HepG2 (cell line): Measurements from ENCODE around the gene SOCS1. TPM values are rescaled to one million over a fixed set of nuclear protein-coding genes. Genes with fewer than 3 reads are reported as not detected.

Experiments
- CEBPZ ChIP-seq: IDR thresholded peaks from 2 replicates; pipeline ENCODE4 v1.6.1; 2012; ENCODE audit warnings: low read length, improper control_type of control experiment
- KIAA2018 ChIP-seq: sonication (generic); formaldehyde crosslinking; IDR thresholded peaks from 2 replicates; pipeline ENCODE4 v1.5.0; 2020; ENCODE audit warnings: mild to moderate bottlenecking, missing genetic modification reagents, borderline replicate concordance
- LBX2 ChIP-seq: sonication (generic); formaldehyde crosslinking; IDR thresholded peaks from 2 replicates; pipeline ENCODE4 v1.5.0; 2020; ENCODE audit warnings: missing genetic modification reagents, mild to moderate bottlenecking, borderline replicate concordance
- NFATC3 ChIP-seq: sonication (generic); formaldehyde crosslinking; IDR thresholded peaks from 2 replicates; pipeline ENCODE4 v1.5.1; 2020; ENCODE audit warnings: mild to moderate bottlenecking, missing genetic modification reagents
- NR2F6 ChIP-seq, 2 experiments: IDR thresholded peaks; 2 replicates each; pipeline ENCODE4 v1.6.1; 2016; ENCODE audit warnings: antibody characterized with exemption in 1 of 2, mild to moderate bottlenecking in 1 of 2
- SNAPC5 ChIP-seq: sonication (generic); formaldehyde crosslinking; IDR thresholded peaks from 2 replicates; pipeline ENCODE4 v1.8.1; 2023; ENCODE audit warnings: mild to moderate bottlenecking, missing genetic modification reagents, borderline replicate concordance
- ZBTB38 ChIP-seq: sonication (generic); formaldehyde crosslinking; IDR thresholded peaks from 2 replicates; pipeline ENCODE4 v1.5.1; 2020; ENCODE audit warnings: mild to moderate bottlenecking, missing genetic modification reagents
- ZNF224 ChIP-seq: sonication (generic); formaldehyde crosslinking; IDR thresholded peaks from 2 replicates; pipeline ENCODE4 v1.5.0; 2020; ENCODE audit warnings: mild to moderate bottlenecking, missing genetic modification reagents
- ZNF574 ChIP-seq: sonication (generic); formaldehyde crosslinking; IDR thresholded peaks from 2 replicates; pipeline ENCODE4 v1.4.0; 2020; ENCODE audit warnings: missing genetic modification reagents
- ZNF652 ChIP-seq: IDR thresholded peaks from 2 replicates; pipeline ENCODE4 v1.6.1; 2016; ENCODE audit warnings: low read depth, borderline replicate concordance
- ZNF839 ChIP-seq: sonication (generic); formaldehyde crosslinking; IDR thresholded peaks from 2 replicates; pipeline ENCODE4 v1.4.0; 2020; ENCODE audit warnings: missing genetic modification reagents, mild to moderate bottlenecking, borderline replicate concordance
- polyA plus RNA-seq, 8 experiments: library from polyadenylated mRNA; depleted of rRNA in 3 of 8; stranded (reverse) in 7 of 8; unstranded in 1 of 8; fragments of >200 nt; fragmentation: Illumina TruSeq in 4 of 8; extraction: Trizol in 4 of 8; gene quantifications; 2 replicates each; pipeline versions ENCODE4 v1.2.1 to v1.2.3, GENCODE V29; 2011 to 2016; ENCODE audit warnings: low read depth in 4 of 8, missing spikeins in 1 of 8, mixed read lengths in 1 of 8; ENCODE audit not compliant: insufficient read depth in 1 of 8
- total RNA-seq, 5 experiments: library from RNA; depleted of rRNA; stranded (reverse); fragments of >200 nt; fragmentation: Illumina TruSeq; extraction: Trizol; gene quantifications; 2 replicates each; pipeline ENCODE4 v1.2.3, GENCODE V29; 2016; ENCODE audit warnings: low read depth in 1 of 5

The SOCS1 gene
- total and polyA plus RNA-seq, 2 of the 13 experiments (the other 11 are each of a cell fraction or from before 2014, with no cell fraction given) = 5.3 to 6.3 TPM

- TF ChIP-seq SNAPC5 (CRISPR knock-in tag) (no peak), ZNF839 (no peak), LBX2 (CRISPR knock-in tag) (no peak), KIAA2018 (CRISPR knock-in tag) (no peak), ZNF574 (CRISPR knock-in tag) (peak; percentile 10; the same call in 1 of the 2 replicates), CEBPZ (no peak), ZBTB38 (CRISPR knock-in tag) (no peak), ZNF652 (CRISPR knock-in tag) (no peak), ZNF224 (CRISPR knock-in tag) (no peak), NR2F6 (IDR thresholded peaks at IDR 0.05) (no peak), NR2F6 (CRISPR knock-in tag; IDR thresholded peaks at IDR 0.05) (no peak), NFATC3 (CRISPR knock-in tag) (no peak)
Measured at GRCh38 chr16:11299865-11300559, 44.0 kb upstream of the SOCS1 start (continued).
